Measurements from ENCODE around the gene CCDC30.

DNA sequence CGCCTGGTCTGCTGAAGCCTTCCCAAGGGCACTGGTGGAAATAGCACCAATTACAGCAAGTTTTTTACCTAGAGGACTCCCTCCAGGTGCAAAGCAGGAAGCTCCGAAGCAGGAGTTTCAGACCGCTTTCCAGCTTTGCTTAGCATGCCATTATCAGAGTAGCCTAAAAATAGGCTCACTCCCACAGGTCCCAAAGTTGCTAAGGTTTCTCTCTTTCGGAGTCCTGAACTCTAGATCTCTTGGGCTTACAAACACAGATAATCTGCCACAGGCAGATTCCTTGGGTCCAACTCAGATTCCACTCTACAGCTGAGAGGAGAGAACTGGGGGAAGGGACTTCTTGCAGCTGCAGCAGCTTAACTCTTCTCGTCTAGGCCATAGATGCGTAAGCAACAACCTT, 29.7 kb upstream of the CCDC30 start:
- TF ChIP-seq EZH2 (IDR thresholded peaks at IDR 0.05; ENCODE audit: low read length) = no peak
- TF ChIP-seq, protein P1, sequence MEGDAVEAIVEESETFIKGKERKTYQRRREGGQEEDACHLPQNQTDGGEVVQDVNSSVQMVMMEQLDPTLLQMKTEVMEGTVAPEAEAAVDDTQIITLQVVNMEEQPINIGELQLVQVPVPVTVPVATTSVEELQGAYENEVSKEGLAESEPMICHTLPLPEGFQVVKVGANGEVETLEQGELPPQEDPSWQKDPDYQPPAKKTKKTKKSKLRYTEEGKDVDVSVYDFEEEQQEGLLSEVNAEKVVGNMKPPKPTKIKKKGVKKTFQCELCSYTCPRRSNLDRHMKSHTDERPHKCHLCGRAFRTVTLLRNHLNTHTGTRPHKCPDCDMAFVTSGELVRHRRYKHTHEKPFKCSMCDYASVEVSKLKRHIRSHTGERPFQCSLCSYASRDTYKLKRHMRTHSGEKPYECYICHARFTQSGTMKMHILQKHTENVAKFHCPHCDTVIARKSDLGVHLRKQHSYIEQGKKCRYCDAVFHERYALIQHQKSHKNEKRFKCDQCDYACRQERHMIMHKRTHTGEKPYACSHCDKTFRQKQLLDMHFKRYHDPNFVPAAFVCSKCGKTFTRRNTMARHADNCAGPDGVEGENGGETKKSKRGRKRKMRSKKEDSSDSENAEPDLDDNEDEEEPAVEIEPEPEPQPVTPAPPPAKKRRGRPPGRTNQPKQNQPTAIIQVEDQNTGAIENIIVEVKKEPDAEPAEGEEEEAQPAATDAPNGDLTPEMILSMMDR (optimal IDR thresholded peaks at IDR 0.05 in 1 of 3, IDR thresholded peaks at IDR 0.05 in 1 of 3, conservative IDR thresholded peaks at IDR 0.05 in 1 of 3; ENCODE audit: extremely low read depth in 1 of 3, insufficient read depth in 2 of 3, low read length in 3 of 3) = no peak

All from keratinocyte (primary cell).